EL (cell line): ENCODE results near the gene TEAD3.

ENCODE experiments used
- DNase-seq: peaks from one replicate; pipeline ENCODE4 v3.0.0-alpha.2; 2016

Gene TEAD3

GRCh38 chr6:35474131-35474941, 22.5 kb downstream of the TEAD3 start:
- peak; percentile 25 for DNase-seq

GRCh38 chr6:35473850-35474130, 23.1 kb downstream of the TEAD3 start:
- DNase-seq = peak; percentile 42

- peak; percentile 33 for DNase-seq
These were observed 23.6 kb downstream of the TEAD3 start for GRCh38 chr6:35473075-35473849.

- DNase-seq = no peak
These were observed 25.0 kb downstream of the TEAD3 start for GRCh38 chr6:35471836-35472345.

- no peak for DNase-seq
These were observed 26.2 kb downstream of the TEAD3 start for GRCh38 chr6:35470663-35471120.

GRCh38 chr6:35469751-35470662, 26.9 kb downstream of the TEAD3 start:
- DNase-seq = peak; percentile 48

- DNase-seq = no peak
These were observed 27.7 kb downstream of the TEAD3 start for GRCh38 chr6:35468980-35469750.

GRCh38 chr6:35468181-35468979, 28.5 kb downstream of the TEAD3 start, which contains the start of gene RPL10A:
TSS of gene RPL10A (plus strand) at chr6:35468401. CDS start at chr6:35468435, 34 bp downstream.
- peak; percentile 97 for DNase-seq

- DNase-seq = no peak
These were observed 31.2 kb downstream of the TEAD3 start for GRCh38 chr6:35465646-35466045.

GRCh38 chr6:35463292-35463691, 33.6 kb downstream of the TEAD3 start:
- DNase-seq = no peak

GRCh38 chr6:35461270-35461669, 35.6 kb downstream of the TEAD3 start:
- no peak for DNase-seq

- DNase-seq = no peak
These were observed 39.0 kb downstream of the TEAD3 start for GRCh38 chr6:35457907-35458306.

- DNase-seq = no peak
These were observed 42.3 kb downstream of the TEAD3 start for GRCh38 chr6:35454391-35455110.

GRCh38 chr6:35453236-35453635, 43.6 kb downstream of the TEAD3 start:
- DNase-seq = no peak

- peak; percentile 91 for DNase-seq
These were observed 44.4 kb downstream of the TEAD3 start, which contains the start of gene FANCE for GRCh38 chr6:35452183-35453090. TSS of gene FANCE (plus strand) at chr6:35452338. CDS start at chr6:35452546, 208 bp downstream.

GRCh38 chr6:35451354-35452182, 45.3 kb downstream of the TEAD3 start:
- no peak for DNase-seq

- peak; percentile 74 for DNase-seq
These were observed 47.5 kb downstream of the TEAD3 start for GRCh38 chr6:35449287-35449881.

- DNase-seq = no peak
These were observed 48.7 kb downstream of the TEAD3 start for GRCh38 chr6:35448191-35448590.
